ENCODE results near the gene SLC8A1. TPM values are rescaled to one million over a fixed set of nuclear protein-coding genes. Genes with fewer than 3 reads are reported as not detected.

SLC8A1 gene
- total RNA-seq, 2 donors from 2014 or later = 3.1 to 22.6 TPM

DNA sequence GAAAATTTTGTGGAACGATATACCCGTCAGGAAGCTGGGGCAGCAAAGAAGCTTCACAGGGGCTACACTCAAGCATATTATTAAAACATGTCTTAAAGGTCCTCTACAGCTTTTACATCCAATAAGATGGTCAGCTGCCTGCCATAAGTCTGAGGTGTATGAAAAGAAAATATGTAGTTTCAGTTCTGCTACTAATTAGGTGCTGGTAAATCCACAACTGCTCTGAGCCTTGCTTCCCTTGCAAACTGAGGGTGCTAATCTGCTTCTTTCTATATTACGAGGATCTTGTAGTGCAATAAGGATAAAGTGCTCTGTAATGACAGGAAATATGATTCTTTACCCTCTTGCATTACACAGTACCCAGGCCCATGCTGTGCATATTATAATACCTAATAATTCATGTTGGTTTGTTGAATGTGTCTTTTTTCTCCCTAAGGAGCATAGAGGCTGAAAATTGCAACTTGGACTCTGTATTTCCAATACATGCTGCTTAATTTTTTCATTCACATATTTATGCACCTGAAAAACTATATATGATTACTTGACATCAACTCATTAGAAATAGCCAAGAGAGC lies 14.5 kb upstream of the SLC8A1 start:
- DNase-seq = no peak
- intact Hi-C loops (cut with DNase I, micrococcal nuclease) = no loop called here
- no peak for ATAC-seq

DNA sequence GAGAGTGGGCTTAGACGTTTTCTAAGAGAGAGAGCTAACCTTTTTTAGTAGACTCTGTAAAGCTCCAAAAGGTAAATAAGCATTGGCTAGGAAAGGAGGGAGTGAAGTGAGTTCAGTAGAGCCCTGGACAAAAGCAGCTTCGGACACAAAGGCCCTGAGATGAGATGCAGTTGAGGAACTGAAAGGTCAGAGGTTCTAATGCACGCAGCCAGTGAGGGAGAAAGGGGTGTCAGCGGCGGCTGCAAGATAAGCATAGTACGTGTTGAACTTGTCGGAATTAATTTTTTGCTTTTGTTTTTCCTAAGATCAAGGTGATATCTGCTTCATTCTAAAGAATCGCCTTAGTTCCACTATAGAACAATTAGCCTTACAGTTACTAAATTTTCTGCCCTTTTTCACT lies 11.2 kb upstream of the SLC8A1 start:
- DNase-seq (no peak), ATAC-seq (no peak)
- intact Hi-C loops (cut with DNase I, micrococcal nuclease) = no loop called here

DNA sequence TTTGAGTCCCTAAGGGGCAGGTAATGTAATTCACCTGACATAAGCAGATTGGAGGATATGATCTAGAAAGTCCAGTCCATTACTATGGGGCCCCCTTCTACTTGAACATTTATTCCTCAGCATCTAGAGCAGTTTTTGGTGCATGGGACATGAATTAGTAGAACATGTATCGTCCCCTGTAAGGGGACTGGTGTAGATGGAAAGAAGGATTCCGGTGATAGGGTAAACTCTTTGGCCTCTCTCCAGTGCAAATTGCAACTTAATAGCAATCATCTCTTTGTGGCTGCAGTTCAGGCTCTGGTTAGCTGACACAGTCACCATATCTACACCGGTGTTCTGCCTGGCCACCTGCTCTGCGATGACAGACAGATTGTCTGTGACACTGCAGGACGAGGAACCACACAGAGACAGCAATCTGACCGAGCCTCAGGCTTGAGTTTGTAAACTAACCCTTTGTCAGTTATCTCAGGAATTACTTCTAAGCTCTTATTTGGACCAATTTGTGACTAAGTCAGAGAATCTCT lies 6.4 kb upstream of the SLC8A1 start:
- no peak for ATAC-seq
- DNase-seq = no peak
- intact Hi-C loops (cut with DNase I, micrococcal nuclease) = no loop called here

DNA sequence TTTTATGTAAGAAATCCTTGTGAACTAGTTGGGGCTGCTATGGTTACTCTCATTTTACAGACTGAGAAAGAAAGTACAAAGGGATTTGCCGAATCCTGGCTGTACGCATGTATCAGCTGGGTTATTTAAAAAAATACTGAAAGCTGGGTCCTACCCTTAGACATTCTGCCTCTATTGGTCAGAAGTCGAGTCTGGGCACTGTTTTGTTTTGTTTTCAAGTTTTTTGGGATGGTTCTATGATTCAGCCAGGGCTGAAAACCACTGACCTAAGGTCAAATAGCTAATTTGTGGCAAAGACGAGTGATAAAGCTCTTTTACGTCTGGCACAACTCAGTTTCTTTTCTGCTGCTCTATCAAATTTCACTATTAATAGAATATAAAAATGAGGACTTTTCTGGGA lies 5.9 kb upstream of the SLC8A1 start:
- intact Hi-C loops (cut with DNase I, micrococcal nuclease) = no loop called here
- no peak for DNase-seq
- no peak for ATAC-seq

GRCh38 chr2:40457366-40457765 lies 5.5 kb upstream of the SLC8A1 start:
- intact Hi-C loops (cut with DNase I, micrococcal nuclease) = no loop called here
- no peak for DNase-seq
- ATAC-seq = no peak

DNA sequence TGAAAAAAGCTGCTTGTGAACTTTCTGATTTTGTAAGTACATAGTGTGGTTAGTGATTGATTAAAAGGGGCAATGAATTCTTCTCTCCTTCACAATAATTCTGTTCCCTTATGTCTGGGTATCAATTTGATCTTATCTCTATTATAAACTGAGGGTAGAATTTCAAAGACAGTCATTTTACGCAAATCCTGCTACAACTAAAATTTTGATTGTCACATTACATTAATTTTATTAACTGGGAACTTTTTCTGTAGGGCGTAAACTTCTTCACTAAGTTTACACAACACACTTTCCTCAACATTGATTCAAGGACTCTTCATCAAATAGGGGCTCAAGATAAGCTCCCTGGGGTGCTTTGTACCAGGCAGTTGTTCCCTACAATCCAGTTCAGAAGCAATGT lies 5.0 kb upstream of the SLC8A1 start:
- ATAC-seq = no peak
- intact Hi-C loops (cut with DNase I, micrococcal nuclease) = no loop called here

DNA sequence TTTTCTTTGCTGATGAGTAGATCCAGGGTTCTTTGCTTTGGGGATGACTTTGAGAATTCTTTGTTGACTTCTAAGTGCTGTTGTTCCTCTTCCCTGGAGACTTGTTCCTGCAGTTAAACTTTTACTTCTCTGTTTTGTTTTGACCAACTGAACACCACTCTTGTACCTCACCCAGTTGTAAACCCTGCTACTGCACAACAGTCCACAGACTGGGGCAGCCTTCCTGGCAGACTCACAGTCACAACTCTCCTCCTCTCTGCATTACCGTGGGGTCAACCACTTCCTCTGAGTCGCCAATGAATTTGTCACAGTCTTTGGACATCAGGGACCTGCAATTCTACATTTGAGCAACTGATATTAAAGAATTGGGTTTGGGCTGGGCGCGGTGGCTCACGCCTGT lies 3.8 kb upstream of the SLC8A1 start:
- ATAC-seq = no peak
- DNase-seq = no peak
- intact Hi-C loops (cut with DNase I, micrococcal nuclease) = no loop called here

More for the DNA sequence above, 5.0 kb upstream of the SLC8A1 start:
- no peak for DNase-seq

DNA sequence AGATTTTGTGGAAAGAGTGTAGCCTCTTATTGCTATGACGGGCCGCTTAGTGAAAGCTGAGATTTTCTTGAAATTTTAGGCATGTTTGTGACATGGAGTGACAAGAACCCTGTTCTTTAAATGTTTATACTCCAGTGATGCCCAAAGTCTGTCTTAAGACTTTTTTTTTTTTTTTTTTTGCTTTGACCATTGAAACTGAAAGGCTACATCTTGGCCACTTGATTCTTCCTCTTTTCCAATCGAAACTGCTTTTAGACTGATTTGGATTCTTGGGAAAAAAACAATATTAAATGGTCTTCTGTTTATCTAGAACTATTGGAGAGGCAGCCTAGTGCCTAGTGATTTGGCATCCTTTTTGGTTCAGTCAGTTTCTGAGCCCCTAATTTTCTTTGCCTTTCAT lies 2.4 kb upstream of the SLC8A1 start:
- intact Hi-C loops (cut with DNase I, micrococcal nuclease) = no loop called here
- no peak for ATAC-seq
- no peak for DNase-seq

DNA sequence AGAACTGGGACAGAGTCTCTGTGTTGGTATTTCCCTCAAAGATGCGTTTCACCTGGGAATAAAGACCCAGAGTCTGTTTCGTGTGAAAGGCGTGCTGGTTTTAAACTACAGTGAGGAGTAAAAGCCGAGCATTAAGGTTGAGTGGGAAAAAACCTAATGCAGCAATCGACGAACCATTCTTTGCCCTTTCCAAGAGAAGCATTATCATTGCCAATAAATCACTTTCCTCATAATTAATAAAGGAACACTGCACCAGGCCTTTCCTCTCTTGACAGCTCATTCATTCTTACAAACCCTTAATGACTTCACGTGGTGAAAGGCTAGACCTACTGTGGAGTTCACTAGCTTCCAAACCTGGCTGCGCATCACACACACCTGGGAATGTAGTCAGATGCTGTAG lies 896 bp upstream of the SLC8A1 start:
- intact Hi-C loops (cut with DNase I, micrococcal nuclease) = no loop called here
- ATAC-seq (no peak), DNase-seq (no peak)

DNA sequence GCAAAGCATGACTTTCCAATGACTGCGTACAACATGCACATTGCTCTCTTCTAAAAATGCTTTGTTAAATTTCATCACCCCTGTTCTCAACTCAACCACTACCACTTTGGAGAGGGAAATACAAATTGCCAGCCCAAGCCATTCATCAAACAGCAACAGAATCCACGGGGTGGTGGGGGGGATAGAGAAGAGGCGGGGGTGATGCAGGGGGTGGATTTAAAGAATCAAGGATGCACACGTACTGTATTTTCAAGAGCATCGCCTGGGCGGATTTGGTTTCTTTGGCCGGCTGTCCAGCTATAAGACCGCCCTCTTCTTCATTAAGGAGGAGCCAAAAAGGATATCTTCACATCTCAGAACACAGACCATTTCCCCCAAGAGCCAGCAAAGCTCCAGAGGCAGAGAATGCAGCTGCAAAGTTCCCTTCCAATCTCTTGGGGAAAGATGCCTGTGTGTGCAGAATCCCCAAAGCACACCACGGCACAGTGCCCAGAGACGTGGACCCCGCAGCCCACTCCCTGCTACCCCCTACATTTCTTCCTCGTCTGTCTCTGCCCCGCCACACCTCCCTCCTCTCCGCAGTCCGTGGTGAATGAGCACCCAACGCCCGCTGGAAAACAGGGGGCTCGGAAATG lies 977 bp downstream of the SLC8A1 start:
- ATAC-seq = peak; percentile 23
- intact Hi-C loops (cut with DNase I, micrococcal nuclease) = no loop called here

GRCh38 chr2:40450066-40450795 lies 1.7 kb downstream of the SLC8A1 start:
- DNase-seq = no peak
- ATAC-seq = no peak
- intact Hi-C loops (cut with DNase I, micrococcal nuclease) = no loop called here

More for the DNA sequence above, 977 bp downstream of the SLC8A1 start:
- DNase-seq = peak; percentile 16 to 44

DNA sequence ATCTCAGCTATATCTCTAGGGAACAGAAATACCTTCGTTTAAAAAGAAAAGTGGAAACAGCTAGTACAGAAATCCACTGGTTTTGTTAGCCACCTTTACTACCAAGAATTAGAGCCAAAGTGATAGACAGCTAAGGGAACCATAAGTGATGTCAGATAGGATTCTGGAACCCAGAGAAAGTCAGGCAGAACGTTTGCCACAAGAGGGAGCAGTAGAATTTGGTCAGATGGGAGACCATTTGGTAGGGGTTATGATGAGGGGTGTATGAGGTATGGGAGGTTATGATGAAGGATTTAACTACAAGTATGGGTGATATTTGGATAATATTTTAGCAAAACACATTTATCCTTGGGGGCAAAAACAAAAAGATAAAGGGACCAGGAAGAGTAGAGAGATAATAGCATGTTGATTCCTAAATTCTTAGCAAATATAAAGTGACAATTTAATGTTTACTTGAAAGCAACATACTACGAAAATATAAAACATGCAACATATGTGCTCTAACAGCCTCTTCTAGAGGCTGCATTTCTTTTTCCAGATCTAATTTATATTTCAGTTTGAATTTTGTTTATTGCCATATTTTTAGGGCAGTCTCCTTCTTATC lies 3.3 kb downstream of the SLC8A1 start:
- ATAC-seq (no peak), DNase-seq (no peak)
- intact Hi-C loops (cut with DNase I, micrococcal nuclease) = loop anchor here in 1 of 2 donors (10.0 kb wide), 1 partner anchor 164 kb away; no protein-coding TSS in a partner anchor

- no peak for ATAC-seq
- intact Hi-C loops (cut with DNase I, micrococcal nuclease) = loop anchor here in 1 of 2 donors (10.0 kb wide), 1 partner anchor 161 kb away; no protein-coding TSS in a partner anchor
Measured at GRCh38 chr2:40445467-40445866, 6.4 kb downstream of the SLC8A1 start.

GRCh38 chr2:40440835-40441234 lies 11.1 kb downstream of the SLC8A1 start:
- intact Hi-C loops (cut with DNase I, micrococcal nuclease) = loop anchor here in 1 of 2 donors (10.0 kb wide), 1 partner anchor 156 kb away; no protein-coding TSS in a partner anchor
- no peak for DNase-seq
- no peak for ATAC-seq

More at GRCh38 chr2:40445467-40445866, 6.4 kb downstream of the SLC8A1 start:
- no peak for DNase-seq

DNA sequence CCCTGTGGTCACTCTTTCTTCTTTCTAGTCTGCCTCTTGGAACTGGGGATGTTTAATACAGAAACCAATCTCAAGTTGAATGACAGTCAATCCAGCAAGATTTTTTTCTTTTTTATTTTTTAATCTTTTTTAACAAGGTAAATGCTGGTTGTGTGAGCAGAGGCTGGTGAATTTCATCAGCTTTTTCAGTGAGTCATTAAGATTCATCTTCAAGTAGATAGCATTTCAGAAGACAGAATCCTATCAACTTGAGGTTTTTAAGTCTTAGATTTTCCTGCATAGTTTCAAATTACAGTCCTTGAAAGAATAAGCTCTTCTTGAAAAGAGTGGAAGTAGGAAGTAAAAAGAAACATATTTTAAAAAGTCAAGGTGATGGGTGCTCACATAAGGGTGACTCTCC lies 12.4 kb downstream of the SLC8A1 start:
- no peak for ATAC-seq
- no peak for DNase-seq
- intact Hi-C loops (cut with DNase I, micrococcal nuclease) = no loop called here

DNA sequence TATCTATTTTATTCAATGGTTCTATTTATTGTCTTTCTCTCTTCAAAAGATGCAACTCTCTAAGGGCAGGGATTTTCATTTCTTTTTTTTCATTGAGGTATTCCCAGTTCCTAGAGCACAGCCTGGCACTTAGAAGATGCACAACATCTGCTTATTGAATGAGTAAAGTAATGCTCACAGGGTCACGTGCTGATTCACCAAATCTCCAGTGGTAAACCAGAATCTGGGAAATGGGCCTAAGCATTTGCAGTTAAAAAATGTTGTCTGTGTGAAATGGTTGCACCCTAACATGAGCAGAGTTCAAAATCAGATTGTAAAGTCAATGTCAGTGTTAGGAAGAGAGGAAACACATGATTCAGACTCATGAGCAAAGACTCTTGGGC lies 15.8 kb downstream of the SLC8A1 start:
- DNase-seq = no peak
- intact Hi-C loops (cut with DNase I, micrococcal nuclease) = no loop called here
- ATAC-seq = no peak

DNA sequence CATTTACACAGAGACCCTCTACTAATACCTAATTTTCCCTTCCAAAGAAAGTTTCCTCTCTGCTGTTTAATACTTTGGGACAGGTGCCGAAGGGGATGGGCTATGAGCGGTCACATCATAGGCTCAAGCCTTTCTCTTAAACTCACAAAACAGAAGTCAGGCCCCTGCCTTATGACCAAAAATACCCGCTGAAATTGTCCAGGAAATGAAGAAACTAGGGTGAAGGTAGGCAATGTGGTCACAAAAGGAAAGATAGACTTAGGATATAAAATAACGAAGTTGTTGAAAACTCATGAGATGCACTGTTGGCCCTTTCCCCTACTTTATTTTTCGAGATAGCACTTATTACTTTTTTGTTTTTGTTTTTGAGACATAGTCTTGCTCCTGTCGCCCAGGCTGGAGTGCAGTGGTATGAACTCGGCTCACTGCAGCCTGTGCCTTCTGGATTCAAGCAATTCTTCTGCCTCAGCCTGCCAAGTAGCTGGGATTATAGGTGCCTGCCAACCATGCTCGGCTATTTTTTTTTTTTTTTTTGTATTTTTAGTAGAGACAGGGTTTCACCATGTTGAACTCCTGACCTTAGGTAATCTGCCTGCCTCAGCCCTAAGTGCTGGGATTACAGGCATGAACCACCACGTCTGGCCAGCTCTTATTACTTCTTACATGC lies 16.3 kb downstream of the SLC8A1 start:
- intact Hi-C loops (cut with DNase I, micrococcal nuclease) = no loop called here
- no peak for DNase-seq
- no peak for ATAC-seq

DNA sequence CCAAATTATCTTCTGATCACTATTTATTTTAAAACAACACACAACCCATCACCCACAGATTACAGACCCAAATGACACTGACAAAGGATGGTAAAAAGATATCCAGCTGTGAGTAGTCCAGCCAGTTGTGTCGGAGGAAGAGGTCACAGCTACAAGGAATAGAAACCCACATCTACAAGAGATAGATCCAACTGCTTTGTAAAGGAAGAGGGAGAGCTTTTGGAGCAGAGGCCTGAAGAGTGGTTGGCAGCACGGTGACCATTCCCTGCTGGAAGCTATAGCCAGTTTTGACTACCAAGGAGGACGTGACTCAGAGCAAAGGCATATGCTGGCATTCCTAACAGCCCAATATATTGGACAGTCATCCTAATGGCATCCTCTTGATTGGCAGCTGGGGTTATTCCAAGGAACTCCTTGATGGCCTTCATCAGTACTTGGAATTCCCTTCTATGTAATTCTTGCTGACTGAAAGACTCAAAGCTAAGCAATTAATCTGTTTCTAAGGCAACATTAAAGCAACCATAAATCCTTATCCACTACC lies 17.1 kb downstream of the SLC8A1 start:
- intact Hi-C loops (cut with DNase I, micrococcal nuclease) = no loop called here
- ATAC-seq (no peak), DNase-seq (no peak)

DNA sequence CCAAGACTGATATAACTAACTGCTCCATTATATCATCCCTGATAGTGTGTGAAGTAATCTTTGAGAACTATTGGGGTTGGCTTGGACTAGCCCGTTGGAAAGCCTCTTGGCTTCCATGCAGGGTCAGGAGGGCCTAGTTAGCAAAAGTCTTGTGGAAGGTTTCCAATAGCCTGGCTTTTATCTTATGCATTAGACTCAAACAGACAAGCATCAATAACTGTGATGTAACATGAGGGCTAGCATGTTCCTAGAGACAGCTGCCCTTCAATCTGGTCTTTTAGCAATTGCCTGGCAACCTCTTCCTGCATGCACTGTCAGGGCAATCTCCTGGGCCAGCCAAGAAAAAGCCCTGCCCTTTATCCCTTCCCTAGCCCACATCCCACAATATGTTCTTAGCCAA lies 18.2 kb downstream of the SLC8A1 start:
- DNase-seq (no peak), ATAC-seq (no peak)
- intact Hi-C loops (cut with DNase I, micrococcal nuclease) = no loop called here

Measured in left colon (tissue), 2 donors.